HepG2 (cell line): Measurements from ENCODE around the gene LARP1B. TPM values are rescaled to one million over a fixed set of nuclear protein-coding genes. Genes with fewer than 3 reads are reported as not detected.

Source experiments
- AFF4 ChIP-seq: sonication (generic); formaldehyde crosslinking; IDR thresholded peaks from 2 replicates; pipeline ENCODE4 v1.4.0; 2020; ENCODE audit warnings: missing genetic modification reagents
- FOXP4 ChIP-seq: sonication (generic); formaldehyde crosslinking; IDR thresholded peaks from 2 replicates; pipeline ENCODE4 v1.4.0; 2020; ENCODE audit warnings: missing genetic modification reagents
- GABPA ChIP-seq, 2 experiments: IDR thresholded peaks; 2 replicates each; pipeline ENCODE4 v1.6.1; 2011 to 2016; ENCODE audit warnings: low read depth in 2 of 2, low read length in 1 of 2, missing biosample characterization in 1 of 2, missing genetic modification characterization in 1 of 2
- HHEX ChIP-seq: IDR thresholded peaks from 2 replicates; pipeline ENCODE4 v1.6.1; 2016; ENCODE audit warnings: control low read depth
- JDP2 ChIP-seq: sonication (generic); formaldehyde crosslinking; IDR thresholded peaks from 2 replicates; pipeline ENCODE4 v1.8.1; 2022; ENCODE audit warnings: missing genetic modification reagents, borderline replicate concordance
- MAFG ChIP-seq: sonication (generic); formaldehyde crosslinking; IDR thresholded peaks from 2 replicates; pipeline ENCODE4 v1.5.1; 2020; ENCODE audit warnings: mild to moderate bottlenecking, missing genetic modification reagents
- MLX ChIP-seq: IDR thresholded peaks from 2 replicates; pipeline ENCODE4 v1.6.1; 2016
- NFYB ChIP-seq: sonication (generic); formaldehyde crosslinking; IDR thresholded peaks from 2 replicates; pipeline ENCODE4 v1.4.0; 2020; ENCODE audit warnings: missing genetic modification reagents
- NKX3-1 ChIP-seq: sonication (generic); formaldehyde crosslinking; IDR thresholded peaks from 2 replicates; pipeline ENCODE4 v1.5.0; 2020; ENCODE audit warnings: missing genetic modification reagents
- PCBP1 ChIP-seq: fragments of 200-400 bp; formaldehyde crosslinking; IDR thresholded peaks from 2 replicates; pipeline ENCODE4 v1.6.1; 2017; ENCODE audit warnings: mild to moderate bottlenecking, low read depth, low read length, borderline replicate concordance
- PRPF4 ChIP-seq: fragments of 200-400 bp; formaldehyde crosslinking; IDR thresholded peaks from 2 replicates; pipeline ENCODE4 v1.6.1; 2016; ENCODE audit warnings: low read length, low read depth; ENCODE audit not compliant: poor library complexity, severe bottlenecking
- TOE1 ChIP-seq: sonication (generic); formaldehyde crosslinking; IDR thresholded peaks from 2 replicates; pipeline ENCODE4 v1.4.0; 2020; ENCODE audit warnings: mild to moderate bottlenecking, missing genetic modification reagents
- TP53 ChIP-seq: sonication (generic); formaldehyde crosslinking; conservative IDR thresholded peaks from 2 replicates; pipeline ENCODE4 v1.4.0; 2020; ENCODE audit warnings: missing genetic modification reagents
- ZFP91 ChIP-seq: sonication (generic); formaldehyde crosslinking; IDR thresholded peaks from 2 replicates; pipeline ENCODE4 v1.9.0; 2022; ENCODE audit warnings: missing genetic modification reagents, mild to moderate bottlenecking, borderline replicate concordance
- ZNF160 ChIP-seq: sonication (generic); formaldehyde crosslinking; IDR thresholded peaks from 2 replicates; pipeline ENCODE4 v1.8.0; 2022; ENCODE audit warnings: mild to moderate bottlenecking, inconsistent platforms, missing genetic modification reagents
- ZNF776 ChIP-seq: sonication (generic); formaldehyde crosslinking; IDR thresholded peaks from 2 replicates; pipeline ENCODE4 v1.4.0; 2020; ENCODE audit warnings: mild to moderate bottlenecking, missing genetic modification reagents
- polyA plus RNA-seq, 8 experiments: library from polyadenylated mRNA; depleted of rRNA in 3 of 8; stranded (reverse) in 7 of 8; unstranded in 1 of 8; fragments of >200 nt; fragmentation: Illumina TruSeq in 4 of 8; extraction: Trizol in 4 of 8; gene quantifications; 2 replicates each; pipeline versions ENCODE4 v1.2.1 to v1.2.3, GENCODE V29; 2011 to 2016; ENCODE audit warnings: low read depth in 4 of 8, missing spikeins in 1 of 8, mixed read lengths in 1 of 8; ENCODE audit not compliant: insufficient read depth in 1 of 8
- total RNA-seq, 5 experiments: library from RNA; depleted of rRNA; stranded (reverse); fragments of >200 nt; fragmentation: Illumina TruSeq; extraction: Trizol; gene quantifications; 2 replicates each; pipeline ENCODE4 v1.2.3, GENCODE V29; 2016; ENCODE audit warnings: low read depth in 1 of 5

LARP1B gene
- total and polyA plus RNA-seq, 2 of the 13 experiments (the other 11 are each of a cell fraction or from before 2014, with no cell fraction given), result 19.2 to 52.7 TPM

- TF ChIP-seq FOXP4 (CRISPR knock-in tag), result no peak
- no peak for TF ChIP-seq ZFP91 (CRISPR knock-in tag)
- no peak for TF ChIP-seq GABPA (IDR thresholded peaks at IDR 0.05; ENCODE audit: low read depth, low read length)
- TF ChIP-seq GABPA (CRISPR knock-in tag; IDR thresholded peaks at IDR 0.05; ENCODE audit: low read depth), result no peak
- TF ChIP-seq MAFG (CRISPR knock-in tag), result no peak
- TF ChIP-seq NKX3-1 (CRISPR knock-in tag), result no peak
- TF ChIP-seq NFYB (CRISPR knock-in tag), result no peak
- TF ChIP-seq TP53 (CRISPR knock-in tag), result no peak
- TF ChIP-seq TOE1, result no peak
- no peak for TF ChIP-seq HHEX (CRISPR knock-in tag)
- no peak for TF ChIP-seq AFF4 (CRISPR knock-in tag)
- no peak for TF ChIP-seq ZNF776 (CRISPR knock-in tag)
- TF ChIP-seq ZNF160 (CRISPR knock-in tag), result no peak
- TF ChIP-seq PCBP1, result no peak
- no peak for TF ChIP-seq MLX (CRISPR knock-in tag)
- TF ChIP-seq PRPF4, result no peak
- TF ChIP-seq JDP2, result no peak
- TF ChIP-seq, all 625 proteins: peak for 0
Observed at GRCh38 chr4:128186623-128187022, 125.5 kb downstream of the LARP1B start (continued).
